Measurements from ENCODE around the gene TMEM161A. TPM values are rescaled to one million over a fixed set of nuclear protein-coding genes. Genes with fewer than 3 reads are reported as not detected.

Gene TMEM161A
- total and polyA plus RNA-seq, 11 donors, result 12.3 to 29.7 (median 22.1) TPM

- Histone ChIP-seq H3K4me1 (peaks cover 0 to 27% (median 2%) of the 10 kb centered on the region in 12 donors), H3K4me3 (no peak overlapping the region), H3K36me3 (peaks cover 0 to 2% (median 0%) of the 10 kb centered on the region in 9 donors), H3K9me3 (no peaks in the 10 kb centered on the region), H3K27me3 (no peaks in the 10 kb centered on the region), H3K27ac (peak overlapping the region in 1 of 12 donors; percentile 59)
- peak in 4 of 5 donors; percentile 46 to 85 (median 72) for DNase-seq
- TF ChIP-seq CTCF (IDR thresholded peaks at IDR 0.05), result no peak
- no peak for TF ChIP-seq POLR2A (IDR thresholded peaks at IDR 0.05)
- ATAC-seq, result peak in 3 of 4 donors; percentile 85 to 90 (median 86)
- intact Hi-C loops (cut with DNase I), result no loop called here
- 72 to 78% (median 75%) methylated on average over 10 of the region's 10 CpGs for WGBS, 4 donors
Measured at GRCh38 chr19:19083413-19084178, 54.7 kb downstream of the TMEM161A start.

GRCh38 chr19:19081642-19082151, 56.6 kb downstream of the TMEM161A start:
- DNase-seq, result peak in 4 of 5 donors; percentile 48 to 88 (median 70)
- Histone ChIP-seq H3K4me3 (no peak overlapping the region), H3K27ac (peak overlapping the region in 7 of 12 donors; percentile 5 to 59 (median 31)), H3K36me3 (peaks cover 0 to 6% (median 0%) of the 10 kb centered on the region in 9 donors), H3K4me1 (peaks cover 0 to 27% (median 2%) of the 10 kb centered on the region in 12 donors), H3K27me3 (no peaks in the 10 kb centered on the region), H3K9me3 (no peaks in the 10 kb centered on the region)
- intact Hi-C loops (cut with DNase I), result no loop called here
- no peak for TF ChIP-seq POLR2A (IDR thresholded peaks at IDR 0.05)
- no peak for TF ChIP-seq CTCF (IDR thresholded peaks at IDR 0.05)
- WGBS, 4 donors, result 63 to 67% (median 65%) methylated on average over 16 of the region's 16 CpGs
- ATAC-seq, result peak in 3 of 4 donors; percentile 49 to 79 (median 64)

GRCh38 chr19:19079571-19079970, 58.7 kb downstream of the TMEM161A start:
- peaks cover 0 to 27% (median 2%) of the 10 kb centered on the region in 12 donors for H3K4me1 ChIP-seq
- 96 to 100% (median 99%) methylated on average over 1 of the region's 1 CpG for WGBS, 4 donors
- H3K27me3 ChIP-seq, result no peaks in the 10 kb centered on the region
- TF ChIP-seq POLR2A (IDR thresholded peaks at IDR 0.05) (no peak), CTCF (IDR thresholded peaks at IDR 0.05) (no peak)
- H3K36me3 ChIP-seq, result peaks cover 0 to 10% (median 3%) of the 10 kb centered on the region in 9 donors
- no peak overlapping the region for H3K27ac ChIP-seq
- DNase-seq, result no peak
- ATAC-seq, result no peak
- no peak overlapping the region for H3K4me3 ChIP-seq
- H3K9me3 ChIP-seq, result no peaks in the 10 kb centered on the region
- intact Hi-C loops (cut with DNase I), result no loop called here

- no peak overlapping the region for H3K4me3 ChIP-seq
- TF ChIP-seq POLR2A (IDR thresholded peaks at IDR 0.05) (no peak), CTCF (IDR thresholded peaks at IDR 0.05) (no peak)
- no peaks in the 10 kb centered on the region for H3K9me3 ChIP-seq
- H3K27me3 ChIP-seq, result no peaks in the 10 kb centered on the region
- DNase-seq (no peak), ATAC-seq (no peak)
- no peak overlapping the region for H3K27ac ChIP-seq
- H3K36me3 ChIP-seq, result peaks cover 0 to 10% (median 3%) of the 10 kb centered on the region in 9 donors
- intact Hi-C loops (cut with DNase I), result no loop called here
- H3K4me1 ChIP-seq, result peaks cover 0 to 29% (median 3%) of the 10 kb centered on the region in 12 donors
- 96% methylated on average over 6 of the region's 6 CpGs for WGBS, 4 donors
Measured at GRCh38 chr19:19078801-19079200, 59.5 kb downstream of the TMEM161A start.

Data from heart left ventricle (tissue), 16 donors.